Neural cell (in vitro differentiated cells): ENCODE results near the gene ADAT3. TPM values are rescaled to one million over a fixed set of nuclear protein-coding genes. Genes with fewer than 3 reads are reported as not detected.
"Not testable (repeated sequence)": the region's sequence is repeated elsewhere in the genome, so short reads cannot be mapped to it uniquely, and the experiment has no call there.

Experiments
- H2AFZ ChIP-seq: fragments of 200-600, 300-800 bp; sonication (generic), shearing (Covaris generic); 2 replicates; pipeline ENCODE4 v1.6.0; 2014; ENCODE audit warnings: low read depth, mild to moderate bottlenecking, antibody characterized with exemption, low read length, moderate library complexity
- H3F3A ChIP-seq: fragments of 200-600 bp; shearing (Covaris generic); 2 replicates; pipeline ENCODE4 v1.6.1; 2016; ENCODE audit warnings: mild to moderate bottlenecking, moderate library complexity, mixed read lengths, antibody characterized with exemption, low read length; ENCODE audit not compliant: insufficient read depth, poor library complexity, severe bottlenecking
- H3K27ac ChIP-seq: fragments of 200-600, 300-800 bp; sonication (generic), shearing (Covaris generic); 2 replicates; pipeline ENCODE4 v1.5.1; 2014; ENCODE audit warnings: mild to moderate bottlenecking, low read length, moderate library complexity
- H3K27me3 ChIP-seq: fragments of 300-800, 200-600 bp; sonication (generic), shearing (Covaris generic); 2 replicates; pipeline ENCODE4 v1.6.0; 2014; ENCODE audit warnings: mild to moderate bottlenecking, low read depth, low read length, moderate library complexity; ENCODE audit not compliant: insufficient read depth
- H3K36me3 ChIP-seq: fragments of 300-800, 200-600 bp; sonication (generic), shearing (Covaris generic); 2 replicates; pipeline ENCODE4 v1.5.1; 2014; ENCODE audit warnings: mild to moderate bottlenecking, antibody characterized with exemption, low read length, moderate library complexity; ENCODE audit not compliant: insufficient read depth
- H3K4me2 ChIP-seq: fragments of 300-800, 200-600 bp; sonication (generic), shearing (Covaris generic); 2 replicates; pipeline ENCODE4 v1.6.0; 2014; ENCODE audit warnings: mild to moderate bottlenecking, low read length
- H3K4me3 ChIP-seq: fragments of 300-800, 200-600 bp; sonication (generic), shearing (Covaris generic); 2 replicates; pipeline ENCODE4 v1.5.1; 2014; ENCODE audit warnings: mild to moderate bottlenecking, low read length, moderate library complexity
- H3K79me2 ChIP-seq: fragments of 200-600 bp; shearing (Covaris generic); replicated peaks from 2 replicates; pipeline ENCODE4 v1.6.0; 2014; ENCODE audit warnings: mild to moderate bottlenecking, low read length, moderate library complexity; ENCODE audit not compliant: insufficient read depth
- H3K9ac ChIP-seq: fragments of 300-800, 200-600 bp; sonication (generic), shearing (Covaris generic); 2 replicates; pipeline ENCODE4 v1.6.1; 2016; ENCODE audit warnings: mild to moderate bottlenecking, low read length, mixed read lengths
- H3K9me2 ChIP-seq: fragments of 200-600 bp; shearing (Covaris generic); 2 replicates; pipeline ENCODE4 v1.6.1; 2016; ENCODE audit warnings: mild to moderate bottlenecking, low read length, mixed read lengths; ENCODE audit not compliant: insufficient read depth
- H3K9me3 ChIP-seq: fragments of 200-600, 300-800 bp; sonication (generic), shearing (Covaris generic); 2 replicates; pipeline ENCODE4 v1.6.1; 2016; ENCODE audit warnings: mild to moderate bottlenecking, mixed run types, low read length, moderate library complexity, mixed read lengths
- H4K20me1 ChIP-seq: fragments of 200-600 bp; shearing (Covaris generic); 2 replicates; pipeline ENCODE4 v1.6.1; 2016; ENCODE audit warnings: mild to moderate bottlenecking, mixed run types; ENCODE audit not compliant: insufficient read depth
- CTCF ChIP-seq: fragments of 450-650 bp; IDR thresholded peaks from 2 replicates; pipeline ENCODE4 v1.5.1; 2014; ENCODE audit warnings: antibody characterized with exemption, mild to moderate bottlenecking, moderate library complexity; ENCODE audit not compliant: poor library complexity, severe bottlenecking
- EP300 ChIP-seq: fragments of 450-650 bp; conservative IDR thresholded peaks from 2 replicates; pipeline ENCODE4 v1.6.1; 2014; ENCODE audit warnings: antibody characterized with exemption, mild to moderate bottlenecking, moderate library complexity; ENCODE audit not compliant: poor library complexity, severe bottlenecking
- POLR2AphosphoS5 ChIP-seq: IDR thresholded peaks from 2 replicates; pipeline ENCODE4 v1.6.1; 2012
- REST ChIP-seq: IDR thresholded peaks from 2 replicates; pipeline ENCODE4 v1.6.1; 2012; ENCODE audit warnings: borderline replicate concordance
- SMC3 ChIP-seq: fragments of 450-650 bp; conservative IDR thresholded peaks from 2 replicates; pipeline ENCODE4 v1.6.1; 2014; ENCODE audit warnings: antibody characterized with exemption, mild to moderate bottlenecking, moderate library complexity; ENCODE audit not compliant: poor library complexity
- polyA plus RNA-seq: library from polyadenylated mRNA; depleted of rRNA; stranded (reverse); fragments of >200 nt; gene quantifications from 2 replicates; pipeline ENCODE4 v1.2.3, GENCODE V29; 2014

ADAT3 gene
- polyA plus RNA-seq, 1 donor from 2014 or later: 1.6 TPM

GRCh38 chr19:1873524-1874473 is 31.4 kb upstream of the ADAT3 start:
- Histone ChIP-seq H3K36me3 (no peaks in the 10 kb centered on the region), H3K4me2 (peak overlapping the region; percentile 88), H3K79me2 (peaks cover 17% of the 10 kb centered on the region), H3K27me3 (no peaks in the 10 kb centered on the region), H3F3A (no peaks in the 10 kb centered on the region), H3K9me2 (no peaks in the 10 kb centered on the region), H3K9me3 (no peaks in the 10 kb centered on the region), H2AFZ (no peak overlapping the region), H3K4me3 (peak overlapping the region; percentile 99), H3K27ac (no peak overlapping the region), H3K9ac (peak overlapping the region; percentile 9), H4K20me1 (peaks cover 4% of the 10 kb centered on the region)
- no peak for TF ChIP-seq POLR2AphosphoS5
- TF ChIP-seq SMC3: no peak
- TF ChIP-seq CTCF: no peak
- TF ChIP-seq REST: no peak
- TF ChIP-seq EP300: no peak

- Histone ChIP-seq H3K36me3 (no peaks in the 10 kb centered on the region), H3F3A (no peaks in the 10 kb centered on the region), H3K27me3 (no peaks in the 10 kb centered on the region), H3K27ac (no peak overlapping the region), H3K79me2 (peaks cover 17% of the 10 kb centered on the region), H3K9me2 (no peaks in the 10 kb centered on the region), H3K4me3 (peak overlapping the region; percentile 99), H3K4me2 (peak overlapping the region; percentile 88), H2AFZ (no peak overlapping the region), H3K9me3 (no peaks in the 10 kb centered on the region), H4K20me1 (peaks cover 4% of the 10 kb centered on the region), H3K9ac (peak overlapping the region; percentile 81)
- no peak for TF ChIP-seq CTCF
Measured at GRCh38 chr19:1874554-1875185, 30.5 kb upstream of the ADAT3 start.

GRCh38 chr19:1875265-1875645 is 29.9 kb upstream of the ADAT3 start:
- Histone ChIP-seq H3K9ac (peak overlapping the region; percentile 81), H3K4me3 (peak overlapping the region; percentile 99), H2AFZ (peak overlapping the region; percentile 24), H3K27ac (peak overlapping the region; percentile 68), H3K4me2 (peak overlapping the region; percentile 88), H3K79me2 (peaks cover 17% of the 10 kb centered on the region)
- H3F3A ChIP-seq, H3K9me2 ChIP-seq, H3K9me3 ChIP-seq, H3K36me3 ChIP-seq, H4K20me1 ChIP-seq, H3K27me3 ChIP-seq: not testable (repeated sequence)
